ENCODE results near the gene PTEN.

Gene PTEN

DNA sequence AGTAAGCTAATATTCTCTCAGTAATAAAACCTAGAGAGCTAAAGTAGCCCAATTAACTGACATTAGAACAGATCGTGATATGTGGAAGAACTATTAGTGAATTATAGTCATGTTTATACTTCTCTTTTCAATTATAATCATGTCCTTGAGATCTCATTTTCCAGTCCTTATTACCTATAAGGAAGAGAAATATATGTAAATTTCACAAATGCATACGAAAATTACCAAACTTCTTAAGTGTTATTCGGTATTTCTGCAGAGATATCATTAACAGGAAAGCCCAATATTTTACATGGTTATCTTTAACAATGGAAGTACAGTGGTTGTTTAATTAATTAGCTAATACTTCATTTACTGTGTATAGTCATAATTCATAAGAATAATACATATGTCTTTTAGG, 110.7 kb downstream of the PTEN start:
- no peak for DNase-seq (ENCODE audit: low read depth, low spot score)

- no peak for DNase-seq (ENCODE audit: low read depth, low spot score)
These were observed 111.3 kb downstream of the PTEN start for GRCh38 chr10:87974769-87975168.

- DNase-seq (ENCODE audit: low read depth, low spot score), result no peak
These were observed 112.8 kb downstream of the PTEN start for GRCh38 chr10:87976101-87976743.

GRCh38 chr10:87978166-87978565, 114.7 kb downstream of the PTEN start:
- no peak for DNase-seq (ENCODE audit: low read depth, low spot score)

GRCh38 chr10:87979847-87980246, 116.4 kb downstream of the PTEN start:
- DNase-seq (ENCODE audit: low read depth, low spot score), result no peak

DNA sequence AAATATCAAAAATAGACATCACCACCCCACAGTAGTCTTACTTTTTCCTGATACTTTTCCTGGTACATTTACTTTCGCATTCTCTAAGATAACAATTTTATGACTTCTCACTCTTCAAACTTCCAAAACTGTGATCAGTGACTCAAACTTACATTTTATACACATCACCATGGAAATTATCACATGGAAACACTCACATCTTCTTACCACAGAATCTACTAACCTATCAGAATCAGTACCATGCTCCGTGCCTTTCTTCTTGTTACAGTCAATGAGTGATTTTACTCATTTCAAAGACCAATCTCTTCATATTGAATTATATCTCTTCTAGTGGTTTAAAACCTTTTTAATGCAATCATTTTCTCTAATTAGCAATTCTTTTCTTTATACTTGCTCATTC, 120.3 kb downstream of the PTEN start:
- no peak for DNase-seq (ENCODE audit: low read depth, low spot score)

DNA sequence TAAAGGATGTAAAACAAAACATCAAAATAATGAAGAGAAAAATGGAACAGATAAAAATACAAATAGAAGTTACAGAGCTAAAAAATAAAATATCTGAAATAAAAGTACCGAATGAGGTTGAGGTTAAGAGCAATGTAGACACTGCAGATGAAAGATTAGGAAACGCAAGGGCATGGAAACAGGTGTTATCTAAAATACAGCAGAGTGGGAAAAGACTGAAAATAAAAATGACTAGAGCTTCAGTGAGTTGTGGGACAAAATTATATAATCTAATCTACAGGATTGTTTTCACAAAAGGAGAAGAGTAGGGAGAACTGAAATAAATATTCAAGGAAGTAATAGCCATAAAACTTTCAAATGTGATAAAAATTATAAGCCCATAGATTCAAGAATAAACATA, 123.8 kb downstream of the PTEN start:
- no peak for DNase-seq (ENCODE audit: low read depth, low spot score)

GRCh38 chr10:87991946-87992345, 128.5 kb downstream of the PTEN start:
- no peak for DNase-seq (ENCODE audit: low read depth, low spot score)

- no peak for DNase-seq (ENCODE audit: low read depth, low spot score)
These were observed 141.0 kb downstream of the PTEN start for GRCh38 chr10:88004451-88004850.

- DNase-seq (ENCODE audit: low read depth, low spot score), result no peak
These were observed 142.8 kb downstream of the PTEN start for GRCh38 chr10:88006261-88006660.

GRCh38 chr10:88008866-88009470, 145.5 kb downstream of the PTEN start:
- no peak for DNase-seq (ENCODE audit: low read depth, low spot score)

- no peak for DNase-seq (ENCODE audit: low read depth, low spot score)
These were observed 149.2 kb downstream of the PTEN start for GRCh38 chr10:88012641-88013040.

DNA sequence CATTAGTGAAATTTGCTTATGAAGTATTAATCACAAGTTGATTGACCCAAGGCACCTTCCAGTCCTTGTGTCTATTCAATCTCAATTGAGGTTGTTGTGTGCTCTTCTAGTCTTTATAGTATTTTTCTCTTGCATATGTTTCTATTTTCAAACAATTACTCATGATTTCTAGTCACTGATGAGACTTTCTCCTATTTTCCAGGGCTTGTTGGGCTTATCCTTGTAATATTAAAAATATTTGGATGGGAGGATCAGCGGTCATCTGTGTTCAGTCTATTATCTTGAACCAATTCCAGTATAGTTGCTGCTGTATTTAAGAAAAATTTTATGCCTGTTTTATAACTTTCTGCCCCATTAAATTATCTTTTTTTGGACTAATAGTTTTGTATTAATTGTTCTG, 154.4 kb downstream of the PTEN start:
- no peak for DNase-seq (ENCODE audit: low read depth, low spot score)

DNA sequence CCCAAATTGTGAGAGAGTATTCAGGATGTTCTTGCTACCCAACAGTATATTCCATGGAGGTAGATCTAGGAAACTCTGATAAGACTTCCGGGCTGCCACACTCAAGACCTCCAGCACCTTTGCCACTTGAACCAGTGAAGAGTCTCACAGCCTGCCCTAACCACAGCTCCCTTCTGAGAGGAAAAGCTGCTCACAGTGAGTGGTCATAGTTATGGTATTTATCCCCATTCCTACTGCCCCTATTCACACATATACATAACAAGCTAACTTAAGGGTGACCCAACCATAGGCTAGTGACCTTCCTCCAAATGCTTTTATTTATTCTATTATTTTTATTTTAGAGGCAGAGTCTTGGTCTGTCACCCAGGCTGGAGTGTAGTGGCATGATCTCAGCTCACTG, 156.3 kb downstream of the PTEN start:
- no peak for DNase-seq (ENCODE audit: low read depth, low spot score)
